HCT116 (cell line): ENCODE data around the gene MYLK. TPM values are rescaled to one million over a fixed set of nuclear protein-coding genes. Genes with fewer than 3 reads are reported as not detected.

Experiments
- ATAC-seq: fragments of 200-7000 bp; cut with Tn5 transposase; 2 replicates; pipeline ENCODE4 v1.9.1; 2020; ENCODE audit warnings: mild to moderate bottlenecking, moderate library complexity
- BruUV-seq: library from RNA; stranded (reverse); fragments of 400-500 nt; replicated peaks from 2 replicates; lab custom pipeline; 2021; lab: Mats Ljungman, UMichigan
- CTCF ChIA-PET: fragments of 300-600 bp; sonication (Branson Sonifier 250); formaldehyde crosslinking; loops from one replicate; lab custom pipeline; 2021; ENCODE audit warnings: antibody characterized with exemption; lab: Charles Lee
- POLR2A ChIA-PET: fragments of 300-600, 350-600 bp; sonication (Branson Sonifier 250); formaldehyde crosslinking; loops from one replicate; lab custom pipeline; 2021; ENCODE audit warnings: antibody characterized with exemption; lab: Charles Lee
- RAD21 ChIA-PET, 2 experiments: fragments of 300-600 bp; sonication (Branson Sonifier 250); formaldehyde crosslinking; loops; one replicate each; lab custom pipeline; 2023; ENCODE audit warnings: low total read pairs in 2 of 2; ENCODE audit not compliant: uncharacterized antibody in 2 of 2, unreplicated experiment in 2 of 2, low non-redundant PET in 1 of 2; lab: Charles Lee
- DNase-seq: peaks from one replicate; pipeline ENCODE4 v3.0.0-alpha.2; 2010; ENCODE audit warnings: low read depth, low spot score
- H2AFZ ChIP-seq: fragments of 200-600 bp; shearing (Covaris generic), sonication (generic); 2 replicates; pipeline ENCODE4 v1.6.1; 2017; ENCODE audit warnings: low read depth, mixed run types, mixed read lengths, antibody characterized with exemption, low read length; ENCODE audit not compliant: poor library complexity, severe bottlenecking
- H3K27ac ChIP-seq: 2 replicates; pipeline ENCODE4 v1.5.1; 2012; ENCODE audit warnings: low read depth, low read length
- H3K27me3 ChIP-seq: fragments of 200-600 bp; sonication (generic); 2 replicates; pipeline ENCODE4 v1.6.1; 2016; ENCODE audit warnings: mixed run types, low read length, mixed read lengths; ENCODE audit not compliant: insufficient read depth
- H3K36me3 ChIP-seq, 2 experiments: fragments of 200-500 bp in 1 of 2; fragments of 200-600 bp in 1 of 2; sonication (Bioruptor generic) in 1 of 2; sonication (generic) in 1 of 2; 2 replicates each; pipeline versions ENCODE4 v1.5.1 to v1.6.1; 2014 to 2016; ENCODE audit warnings: low read length in 2 of 2, inconsistent platforms in 1 of 2, mixed read lengths in 1 of 2, mixed run types in 1 of 2; ENCODE audit not compliant: insufficient read depth in 2 of 2, control insufficient read depth in 1 of 2
- H3K4me1 ChIP-seq, 2 experiments: fragments of 200-600 bp in 1 of 2; sonication (generic) in 1 of 2; 2 replicates each; pipeline versions ENCODE4 v1.5.1 to v1.6.1; 2012 to 2017; ENCODE audit warnings: low read length in 2 of 2, inconsistent platforms in 1 of 2, mild to moderate bottlenecking in 1 of 2, mixed read lengths in 1 of 2, mixed run types in 1 of 2, moderate library complexity in 1 of 2; ENCODE audit not compliant: insufficient read depth in 2 of 2, control insufficient read depth in 1 of 2
- H3K4me2 ChIP-seq: fragments of 200-600 bp; sonication (generic); 2 replicates; pipeline ENCODE4 v1.6.1; 2017; ENCODE audit warnings: mixed run types, low read length, mixed read lengths
- H3K4me3 ChIP-seq, 2 experiments: fragments of 200-600 bp in 1 of 2; sonication (generic) in 1 of 2; replicated peaks in 1 of 2; 2 replicates each; pipeline ENCODE4 v1.5.1; 2011 to 2016; ENCODE audit warnings: low read length in 2 of 2, control low read depth in 1 of 2, low read depth in 1 of 2, mild to moderate bottlenecking in 1 of 2, mixed read lengths in 1 of 2, mixed run types in 1 of 2
- H3K79me2 ChIP-seq: fragments of 200-600 bp; sonication (generic); 2 replicates; pipeline ENCODE4 v1.6.1; 2017; ENCODE audit warnings: mild to moderate bottlenecking, mixed run types, low read length, moderate library complexity, mixed read lengths; ENCODE audit not compliant: insufficient read depth
- H3K9ac ChIP-seq: fragments of 200-600 bp; sonication (generic); 2 replicates; pipeline ENCODE4 v1.6.1; 2016; ENCODE audit warnings: low read length, mixed read lengths
- H3K9me2 ChIP-seq: fragments of 200-600 bp; sonication (generic), shearing (Covaris generic); 2 replicates; pipeline ENCODE4 v1.6.1; 2017; ENCODE audit warnings: mixed run types, mild to moderate bottlenecking, moderate library complexity; ENCODE audit not compliant: insufficient read depth
- H3K9me3 ChIP-seq, 2 experiments: fragments of 200-500 bp in 1 of 2; fragments of 200-600 bp in 1 of 2; sonication (Bioruptor generic) in 1 of 2; sonication (generic) in 1 of 2; 2 replicates each; pipeline ENCODE4 v1.6.1; 2014 to 2017; ENCODE audit warnings: low read length in 2 of 2, mixed read lengths in 2 of 2, inconsistent platforms in 1 of 2, low read depth in 1 of 2, mild to moderate bottlenecking in 1 of 2, mixed run types in 1 of 2, moderate library complexity in 1 of 2; ENCODE audit not compliant: control insufficient read depth in 1 of 2, insufficient read depth in 1 of 2
- H4K20me1 ChIP-seq: fragments of 200-600 bp; sonication (generic), shearing (Covaris generic); 2 replicates; pipeline ENCODE4 v1.6.1; 2017; ENCODE audit warnings: mixed run types, mild to moderate bottlenecking, moderate library complexity; ENCODE audit not compliant: insufficient read depth
- CBX3 ChIP-seq: IDR thresholded peaks from 2 replicates; pipeline ENCODE4 v1.6.1; 2012; ENCODE audit warnings: low read depth
- CEBPB ChIP-seq: IDR thresholded peaks from 2 replicates; pipeline ENCODE4 v1.6.1; 2012; ENCODE audit warnings: low read depth
- CTCF ChIP-seq, 3 experiments: fragments of 200-600 bp in 1 of 3; sonication (generic) in 1 of 3; IDR thresholded peaks in 2 of 3; conservative IDR thresholded peaks in 1 of 3; 2 replicates each; pipeline ENCODE4 v1.5.1; 2012 to 2017; ENCODE audit warnings: low read depth in 2 of 3, low read length in 2 of 3, antibody characterized with exemption in 1 of 3, borderline replicate concordance in 1 of 3, control low read depth in 1 of 3, mild to moderate bottlenecking in 1 of 3, mixed read lengths in 1 of 3, mixed run types in 1 of 3, moderate library complexity in 1 of 3; ENCODE audit not compliant: insufficient read depth in 1 of 3
- ELF1 ChIP-seq: IDR thresholded peaks from 2 replicates; pipeline ENCODE4 v1.6.1; 2012; ENCODE audit warnings: low read depth, borderline replicate concordance
- FOSL1 ChIP-seq: IDR thresholded peaks from 2 replicates; pipeline ENCODE4 v1.6.1; 2012; ENCODE audit warnings: low read depth
- JUND ChIP-seq: IDR thresholded peaks from 2 replicates; pipeline ENCODE4 v1.6.1; 2012
- MAX ChIP-seq: IDR thresholded peaks from 2 replicates; pipeline ENCODE4 v1.6.1; 2012
- YY1 ChIP-seq: IDR thresholded peaks from 2 replicates; pipeline ENCODE4 v1.6.1; 2011; ENCODE audit warnings: low read length, low read depth, moderate library complexity, mild to moderate bottlenecking; ENCODE audit not compliant: insufficient replicate concordance; ENCODE audit errors: extremely low read depth
- ZBTB33 ChIP-seq: IDR thresholded peaks from 2 replicates; pipeline ENCODE4 v1.6.1; 2011; ENCODE audit warnings: mild to moderate bottlenecking, low read length, moderate library complexity; ENCODE audit not compliant: insufficient replicate concordance; ENCODE audit errors: extremely low read depth
- ZFX ChIP-seq: fragments of 450-650 bp; IDR thresholded peaks from 2 replicates; pipeline ENCODE4 v1.6.1; 2017
- intact Hi-C: fragments of 100-400 bp; cut with micrococcal nuclease; formaldehyde crosslinking; loops from 2 replicates; pipeline ENCODE4 v1.10.0; 2022
- total RNA-seq: library from RNA; stranded (reverse); gene quantifications from one replicate; pipeline ENCODE4 v1.2.1, GENCODE V29; 2021; ENCODE audit not compliant: unreplicated experiment

MYLK gene
- total RNA-seq, 1 experiment from 2014 or later, result 3.8 TPM

- no peak for TF ChIP-seq ZBTB33
- TF ChIP-seq MAX, result no peak
Measured at GRCh38 chr3:123789760-123790159, 94.4 kb downstream of the MYLK start (continued).

- Histone ChIP-seq H3K9me3 (no peaks in the 10 kb centered on the region), H3K9me2 (no peaks in the 10 kb centered on the region), H3K4me1 (peaks cover 0 to 22% of the 10 kb centered on the region in 2 experiments; a peak in 2 of 4 replicates), H3K36me3 (no peaks in the 10 kb centered on the region), H3K27ac (no peak overlapping the region), H3K9ac (no peak overlapping the region), H3K27me3 (no peaks in the 10 kb centered on the region), H2AFZ (no peak overlapping the region), H3K4me3 (no peak overlapping the region), H3K79me2 (no peaks in the 10 kb centered on the region), H4K20me1 (no peaks in the 10 kb centered on the region), H3K4me2 (no peak overlapping the region)
- CTCF ChIA-PET, result no interaction called here
- no peak for DNase-seq
- intact Hi-C loops, result no loop called here
- POLR2A ChIA-PET, result no interaction called here
- no TSS peak for BruUV-seq
- no peak for TF ChIP-seq ELF1
- TF ChIP-seq CTCF (IDR thresholded peaks at IDR 0.05 in 2 of 3, conservative IDR thresholded peaks at IDR 0.05 in 1 of 3; ENCODE audit: borderline replicate concordance in 1 of 3, insufficient read depth in 1 of 3, low read depth in 2 of 3, low read length in 2 of 3), result no peak
- no peak for TF ChIP-seq JUND
- TF ChIP-seq CEBPB, result no peak
- TF ChIP-seq YY1, result no peak
- TF ChIP-seq FOSL1, result no peak
- no peak for TF ChIP-seq CBX3
- no peak for TF ChIP-seq ZFX
- ATAC-seq, result no peak
- RAD21 ChIA-PET, result no interaction called here
Measured at GRCh38 chr3:123789160-123789559, 95.0 kb downstream of the MYLK start.
